ENCODE results near the gene PASK. TPM values are rescaled to one million over a fixed set of nuclear protein-coding genes. Genes with fewer than 3 reads are reported as not detected.

PASK gene
- total RNA-seq, result 12.3 TPM

GRCh38 chr2:241148891-241149674 is at the start of gene PASK:
Gene PASK, minus strand, starts transcription at chr2:241149472. Its CDS starts 6,440 bp downstream, at chr2:241143032.

GRCh38 chr2:241188361-241189092 is 39.3 kb upstream of the PASK start, which contains the start of gene ANO7:
Gene ANO7, plus strand, starts transcription at chr2:241188677. Its CDS starts 1,387 bp downstream, at chr2:241190064.

GRCh38 chr2:241149925-241150659 is 820 bp upstream of the PASK start, which contains the start of gene PPP1R7:
Gene PPP1R7, plus strand, starts transcription at chr2:241150467. Its CDS starts 29 bp downstream, at chr2:241150496.

GRCh38 chr2:241102239-241102803 is 47.0 kb downstream of the PASK start, which contains the start of gene MTERF4:
Gene MTERF4, minus strand, starts transcription at chr2:241102287. Its CDS starts 14 bp downstream, at chr2:241102273.

Small RNAs within 50 kb of the gene (small RNA-seq; reads per million reads assigned to genes)
- not detected for gene AC005237.2 (ENCODE audit: low replicate concordance)

Other genes starting within 250 kb of the PASK start
- 0.18 TPM for gene CROCC2, start 243.1 kb downstream of the PASK start, total RNA-seq
- gene SNED1, start 150.9 kb downstream of the PASK start, total RNA-seq, result 35.0 TPM
- gene MTERF4, start 47.2 kb downstream of the PASK start, total RNA-seq, result 48.5 TPM
- 24.2 TPM for gene PPP1R7, start 995 bp upstream of the PASK start, total RNA-seq
- gene ANO7, start 39.2 kb upstream of the PASK start, total RNA-seq, result 1.6 TPM
- 488 TPM for gene HDLBP, start 166.2 kb upstream of the PASK start, total RNA-seq
- gene SEPTIN2, start 166.5 kb upstream of the PASK start, total RNA-seq, result 377 TPM
- gene FARP2, start 206.8 kb upstream of the PASK start, total RNA-seq, result 69.4 TPM

All from metanephros (tissue), 2 donors.